ENCODE data around the gene AUNIP. TPM values are rescaled to one million over a fixed set of nuclear protein-coding genes. Genes with fewer than 3 reads are reported as not detected.

The AUNIP gene
- total RNA-seq, 1 experiment from 2014 or later = 22.2 TPM

- Histone ChIP-seq H2BK120ac (ENCODE audit: low read depth, low read length, poor library complexity, severe bottlenecking) (no peak overlapping the region), H3K18ac (ENCODE audit: insufficient read length, low read depth, low read length) (no peak overlapping the region), H2BK5ac (ENCODE audit: insufficient read length, low read length) (no peak overlapping the region), H3K27ac (ENCODE audit: insufficient read length, low read depth, low read length) (no peak overlapping the region), H3K9me3 (ENCODE audit: control insufficient read depth, low read depth, low read length) (no peaks in the 10 kb centered on the region), H3K9ac (ENCODE audit: extremely low read depth, insufficient read length, low read length) (no peak overlapping the region), H3K4me2 (ENCODE audit: insufficient read depth, insufficient read length, low read length) (no peak overlapping the region), H3K23ac (ENCODE audit: insufficient read length, low read depth, low read length) (no peak overlapping the region), H2BK12ac (ENCODE audit: insufficient read length, low read depth, low read length) (no peak overlapping the region), H4K5ac (ENCODE audit: insufficient read length, low read depth, low read length) (no peak overlapping the region), H3K56ac (ENCODE audit: insufficient read length, low read depth, low read length) (no peak overlapping the region), H3K23me2 (ENCODE audit: insufficient read length, low read depth, low read length, poor library complexity, severe bottlenecking) (no peaks in the 10 kb centered on the region), H3K4ac (ENCODE audit: low read depth, low read length) (no peak overlapping the region), H2AK5ac (ENCODE audit: insufficient read length, low read length) (no peak overlapping the region), H3K79me1 (ENCODE audit: insufficient read depth, low read depth, low read length, poor library complexity, severe bottlenecking) (peaks cover 3% of the 10 kb centered on the region), H3K14ac (ENCODE audit: insufficient read depth, low read length) (no peak overlapping the region), H3T11ph (ENCODE audit: low read length) (no peak overlapping the region), H4K20me1 (ENCODE audit: control insufficient read depth, insufficient read depth, insufficient read length) (no peaks in the 10 kb centered on the region), H4K91ac (ENCODE audit: insufficient read length, low read depth, low read length) (no peak overlapping the region), H2BK15ac (ENCODE audit: low read depth, low read length) (no peak overlapping the region), H3K4me1 (ENCODE audit: insufficient read depth, low read length) (no peaks in the 10 kb centered on the region; the same call in 1 of the 2 replicates), H4K8ac (replicated peaks; ENCODE audit: insufficient read length, low read depth, low read length) (no peak overlapping the region), H3K27me3 (ENCODE audit: insufficient read depth, low read length) (no peaks in the 10 kb centered on the region), H3K79me2 (ENCODE audit: insufficient read depth, low read length) (peaks cover 18% of the 10 kb centered on the region; the same call in 1 of the 2 replicates), H2AFZ (ENCODE audit: low read length) (no peak overlapping the region), H2BK20ac (ENCODE audit: low read depth, low read length, poor library complexity, severe bottlenecking) (no peak overlapping the region)
- Mint-ChIP-seq H3K36me3 (ENCODE audit: insufficient read depth in 1 of 3, low read depth in 3 of 3) (peaks cover 41 to 64% (median 61%) of the 10 kb centered on the region in 3 experiments), H3K27ac (peak overlapping the region in 1 of 3 experiments; percentile 41; a peak in 2 of 7 replicates), H3K4me1 (peaks cover 49 to 57% of the 10 kb centered on the region in 2 experiments), H3K4me3 (no peak overlapping the region), H3K9me3 (peaks cover 0 to 1% of the 10 kb centered on the region in 2 experiments; a peak in 2 of 5 replicates), H3K27me3 (ENCODE audit: low read depth) (no peaks in the 10 kb centered on the region)
- TF ChIP-seq, protein P1, sequence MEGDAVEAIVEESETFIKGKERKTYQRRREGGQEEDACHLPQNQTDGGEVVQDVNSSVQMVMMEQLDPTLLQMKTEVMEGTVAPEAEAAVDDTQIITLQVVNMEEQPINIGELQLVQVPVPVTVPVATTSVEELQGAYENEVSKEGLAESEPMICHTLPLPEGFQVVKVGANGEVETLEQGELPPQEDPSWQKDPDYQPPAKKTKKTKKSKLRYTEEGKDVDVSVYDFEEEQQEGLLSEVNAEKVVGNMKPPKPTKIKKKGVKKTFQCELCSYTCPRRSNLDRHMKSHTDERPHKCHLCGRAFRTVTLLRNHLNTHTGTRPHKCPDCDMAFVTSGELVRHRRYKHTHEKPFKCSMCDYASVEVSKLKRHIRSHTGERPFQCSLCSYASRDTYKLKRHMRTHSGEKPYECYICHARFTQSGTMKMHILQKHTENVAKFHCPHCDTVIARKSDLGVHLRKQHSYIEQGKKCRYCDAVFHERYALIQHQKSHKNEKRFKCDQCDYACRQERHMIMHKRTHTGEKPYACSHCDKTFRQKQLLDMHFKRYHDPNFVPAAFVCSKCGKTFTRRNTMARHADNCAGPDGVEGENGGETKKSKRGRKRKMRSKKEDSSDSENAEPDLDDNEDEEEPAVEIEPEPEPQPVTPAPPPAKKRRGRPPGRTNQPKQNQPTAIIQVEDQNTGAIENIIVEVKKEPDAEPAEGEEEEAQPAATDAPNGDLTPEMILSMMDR (conservative IDR thresholded peaks at IDR 0.05) = no peak
- no peak for DNase-seq
- no CpG with 5 or more reads among the region's 5 CpGs for WGBS (ENCODE audit: extremely low coverage, insufficient read length, low lambda C conversion rate)
Measured at GRCh38 chr1:25900219-25900618, 41.0 kb upstream of the AUNIP start.

Data from H9 (cell line).